ENCODE measurements around the gene RAB26.
A peak's percentile ranks its signal among the peaks of the same experiment; 100 is the strongest.

RAB26 gene

DNA sequence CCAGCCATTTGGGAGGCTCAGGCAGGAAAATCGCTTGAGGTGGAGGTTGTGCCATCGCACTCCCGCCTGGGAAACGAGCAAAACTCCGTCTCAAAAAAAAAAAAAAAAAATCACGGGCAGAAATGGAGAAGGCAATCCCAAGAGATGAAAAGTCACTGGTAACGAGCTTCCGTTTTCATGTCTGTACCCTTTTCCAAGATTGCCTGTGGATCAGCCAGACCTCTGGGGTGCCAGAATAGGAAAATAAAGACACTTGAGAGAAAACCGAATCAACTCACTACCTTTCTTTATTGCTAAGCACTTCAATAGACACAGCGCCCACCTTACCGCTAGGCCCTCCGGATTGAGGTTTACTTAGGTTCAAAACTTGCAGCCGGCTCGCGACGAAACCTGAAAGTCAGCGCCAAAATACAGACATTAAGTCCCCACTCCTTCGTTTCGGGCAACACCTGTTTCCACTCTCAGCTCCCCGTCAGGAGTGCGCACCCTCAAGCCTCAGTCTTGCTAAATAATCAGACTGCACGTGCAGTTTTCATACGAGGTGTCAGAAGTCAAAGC is 6.2 kb downstream of the RAB26 start:
- TF ChIP-seq GATA1 (IDR thresholded peaks at IDR 0.05; ENCODE audit: low read depth, low read length) (no peak), POLR2A (IDR thresholded peaks at IDR 0.05; ENCODE audit: low read length) (no peak)
- no peak for DNase-seq

DNA sequence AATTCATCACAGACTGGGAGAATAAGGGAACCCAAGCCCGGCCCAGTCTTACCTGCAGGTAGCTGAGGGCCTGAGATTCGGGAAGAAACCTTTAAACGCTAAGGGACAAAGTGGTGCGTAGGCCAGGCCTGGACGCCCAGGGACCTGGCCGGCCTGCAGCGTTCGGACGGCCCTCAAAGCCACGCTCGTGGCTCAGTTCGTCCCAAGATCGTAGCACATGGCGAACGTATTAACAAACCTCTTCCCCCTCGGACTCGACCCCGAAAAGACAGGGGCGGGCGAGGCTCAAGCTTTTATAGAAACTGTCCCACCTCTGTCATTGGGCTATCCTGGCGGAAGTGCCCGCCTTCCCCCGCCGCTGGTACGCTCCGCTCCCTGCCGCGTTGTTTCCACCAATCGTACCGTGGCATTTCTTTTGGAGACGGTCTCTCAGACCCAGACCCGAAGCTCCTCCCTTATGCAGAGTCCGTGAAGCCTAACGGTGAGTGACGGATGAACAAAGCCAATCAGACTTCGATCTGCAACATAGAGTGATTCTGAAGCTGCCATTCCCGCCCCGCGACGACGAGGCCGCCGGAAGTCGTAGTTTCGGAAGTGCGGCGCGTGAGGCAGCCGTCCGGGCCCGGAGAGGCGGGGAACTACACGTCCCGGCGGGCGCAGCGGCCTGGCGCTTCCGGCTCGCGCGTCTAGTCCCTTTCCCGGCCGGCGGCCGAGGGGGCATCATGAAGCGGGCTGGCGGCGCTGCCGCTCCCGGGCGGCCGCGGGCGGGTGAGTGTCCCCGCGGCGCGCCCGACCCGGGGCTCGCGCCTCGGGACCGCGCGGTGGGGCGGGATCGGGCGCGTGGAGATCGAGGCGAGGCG is 6.9 kb downstream of the RAB26 start, which contains the start of gene TRAF7:
TSS of gene TRAF7 (plus strand) at position 692 of the 860 bp plus-strand sequence. CDS start 8,139 bp downstream, outside the sequence.
- TF ChIP-seq POLR2A (IDR thresholded peaks at IDR 0.05; ENCODE audit: low read length) (peak; percentile 100), GATA1 (IDR thresholded peaks at IDR 0.05; ENCODE audit: low read depth, low read length) (no peak)
- DNase-seq: peak; percentile 100

DNA sequence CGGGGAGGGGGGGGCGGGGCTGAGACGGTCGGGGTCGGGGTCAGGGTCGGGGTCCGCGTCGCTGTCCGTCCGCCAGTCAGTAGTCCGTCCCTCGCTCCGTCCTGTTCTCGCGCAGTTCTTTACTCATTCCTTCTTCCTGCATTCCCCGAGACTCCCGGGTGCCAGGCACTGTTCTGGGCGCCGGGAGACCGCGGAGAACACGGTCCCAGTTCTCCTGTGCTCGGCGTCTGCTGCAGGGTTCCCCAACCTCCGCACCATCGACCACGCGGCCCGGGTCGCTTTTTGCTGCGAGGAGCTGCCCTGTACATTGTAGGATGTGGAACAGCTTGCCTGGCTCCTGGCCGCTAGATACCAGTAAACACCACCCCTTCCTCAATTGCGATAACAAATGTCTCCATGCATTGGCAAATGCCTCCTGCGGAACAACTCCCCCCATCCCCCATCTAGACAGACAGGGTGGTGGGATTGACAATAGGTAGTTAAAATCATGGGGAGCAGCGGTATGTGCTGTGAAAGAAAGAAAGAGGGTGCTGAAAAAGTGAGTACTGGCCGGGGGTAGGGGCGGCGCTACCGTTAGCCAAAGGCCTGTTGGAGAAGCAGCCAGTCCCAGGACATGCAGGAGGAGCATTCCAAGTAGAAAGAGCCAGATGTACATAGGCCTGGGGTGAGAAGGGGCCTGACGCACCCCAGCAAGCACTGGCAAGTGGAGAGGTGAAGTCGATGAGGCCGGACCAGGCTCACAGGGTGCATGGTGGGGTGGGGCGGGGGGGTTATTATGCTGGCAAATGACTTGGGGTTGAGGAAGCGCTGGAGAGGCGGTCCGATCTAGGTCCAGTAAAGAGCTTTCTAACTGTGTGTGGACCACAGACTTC is 7.8 kb downstream of the RAB26 start:
- DNase-seq: peak; percentile 63 to 66
- no peak for TF ChIP-seq POLR2A (IDR thresholded peaks at IDR 0.05; ENCODE audit: low read length)
- no peak for TF ChIP-seq GATA1 (IDR thresholded peaks at IDR 0.05; ENCODE audit: low read depth, low read length)

DNA sequence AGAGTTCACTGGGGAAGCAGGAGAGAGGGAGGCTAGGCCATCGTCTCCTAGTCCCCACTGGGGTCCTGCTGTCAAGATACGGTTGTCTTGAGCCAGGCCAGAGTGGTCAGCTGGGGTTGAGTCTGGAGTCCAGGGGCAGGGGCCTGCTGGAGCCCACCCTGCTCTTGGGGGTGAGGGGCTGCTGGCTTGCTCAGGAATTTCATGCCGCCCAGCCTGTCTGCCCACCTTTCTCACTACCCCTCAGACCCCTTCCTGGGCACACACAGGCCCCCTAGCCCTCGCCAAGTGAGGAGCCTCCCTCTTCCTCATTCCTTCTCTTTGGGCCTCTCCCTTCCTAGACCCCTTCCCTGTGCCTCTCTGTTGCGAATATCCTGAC is 8.4 kb downstream of the RAB26 start:
- DNase-seq: no peak
- no peak for TF ChIP-seq GATA1 (IDR thresholded peaks at IDR 0.05; ENCODE audit: low read depth, low read length)
- no peak for TF ChIP-seq POLR2A (IDR thresholded peaks at IDR 0.05; ENCODE audit: low read length)

DNA sequence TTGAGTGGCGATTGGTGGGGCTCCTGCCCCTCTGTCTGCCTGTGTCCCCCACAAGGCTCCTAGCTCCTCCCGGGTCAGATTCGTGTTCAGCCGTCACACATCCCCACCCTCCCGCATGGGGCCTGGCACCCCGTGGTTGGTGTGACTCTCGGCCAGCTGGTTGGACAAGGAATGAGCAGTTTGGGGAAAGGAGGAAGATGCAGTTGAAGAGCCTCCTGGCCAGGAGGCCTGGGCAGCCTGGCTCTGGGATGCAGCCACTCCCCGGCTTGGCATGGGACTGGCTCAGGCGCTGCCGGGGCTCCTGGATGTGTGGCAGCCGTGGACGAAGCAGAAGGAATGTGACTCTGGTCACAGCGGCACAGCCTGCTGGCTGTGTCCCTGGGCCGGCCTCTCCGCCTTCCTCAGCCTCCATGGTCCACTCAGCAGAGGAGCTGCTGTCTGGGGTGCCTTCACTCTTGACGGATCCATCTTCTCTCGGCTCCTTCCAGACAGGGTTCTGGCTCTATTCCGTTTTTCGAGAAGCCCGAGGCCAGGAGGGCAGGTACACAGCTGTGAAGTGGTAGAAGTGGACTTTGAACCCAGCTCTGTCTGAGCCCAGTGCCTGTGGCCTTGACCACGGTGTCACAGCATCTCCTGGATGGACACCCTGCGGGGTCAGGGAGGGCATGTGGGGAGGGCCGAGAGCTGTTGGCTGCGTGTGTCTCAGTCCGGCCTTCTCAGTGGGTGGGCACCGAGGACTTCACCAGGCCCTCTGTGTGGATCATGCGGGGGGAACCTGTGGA is 9.2 kb downstream of the RAB26 start:
- no peak for TF ChIP-seq POLR2A (IDR thresholded peaks at IDR 0.05; ENCODE audit: low read length)
- TF ChIP-seq GATA1 (IDR thresholded peaks at IDR 0.05; ENCODE audit: low read depth, low read length): no peak
- no peak for DNase-seq

DNA sequence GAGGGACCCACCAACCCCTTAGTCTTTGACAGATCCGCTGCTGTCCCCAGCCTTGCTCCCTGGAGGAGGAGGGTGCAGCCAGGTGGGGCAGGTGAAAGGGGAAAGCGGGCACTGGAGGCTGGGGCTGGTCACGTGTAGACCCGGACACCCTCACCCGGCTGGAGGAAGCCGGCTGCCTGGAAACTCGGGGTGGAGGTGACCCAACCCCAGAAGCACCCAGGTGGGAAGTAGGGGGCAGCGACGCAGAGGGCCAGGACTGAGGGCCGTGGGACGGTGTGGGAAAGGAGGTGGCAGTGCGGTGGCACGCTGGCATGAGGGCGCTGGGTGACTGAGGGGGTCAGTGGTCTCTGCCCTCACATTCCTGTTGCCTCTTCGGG is 9.8 kb downstream of the RAB26 start:
- DNase-seq: no peak
- TF ChIP-seq GATA1 (IDR thresholded peaks at IDR 0.05; ENCODE audit: low read depth, low read length) (no peak), POLR2A (IDR thresholded peaks at IDR 0.05; ENCODE audit: low read length) (no peak)

DNA sequence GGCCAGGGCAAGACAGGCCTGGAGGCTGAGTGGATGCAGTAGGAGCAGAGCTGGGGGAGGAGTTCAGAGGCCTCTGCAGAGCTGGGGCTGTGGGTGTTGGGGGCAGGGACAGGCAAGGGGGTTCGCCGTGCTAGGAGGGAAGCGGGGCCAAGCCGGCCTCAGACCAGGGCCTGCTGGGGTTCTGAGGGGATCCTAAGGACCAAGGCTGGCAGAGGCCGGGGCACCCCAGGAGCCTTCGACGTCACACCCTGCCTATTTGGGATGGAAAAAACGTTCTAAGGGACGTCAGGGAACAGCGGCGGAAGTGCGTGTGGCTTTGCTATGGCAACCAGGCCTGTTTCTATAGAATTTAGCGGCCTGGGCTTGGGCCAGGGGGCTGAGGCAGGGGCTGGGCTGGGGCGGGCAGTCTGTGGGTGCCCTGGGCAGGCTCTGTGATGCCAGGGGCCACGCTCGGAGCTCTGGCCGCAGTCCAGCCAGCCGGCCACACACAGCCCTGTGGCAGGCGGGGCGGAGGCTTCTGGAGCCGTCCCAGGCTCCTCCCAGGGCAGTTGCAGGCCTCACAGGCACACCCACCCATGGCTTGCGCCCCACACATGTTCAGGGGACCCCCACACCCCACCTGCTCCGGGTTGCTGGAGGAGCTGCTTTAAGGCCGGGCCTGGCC is 10.9 kb downstream of the RAB26 start:
- TF ChIP-seq GATA1 (IDR thresholded peaks at IDR 0.05; ENCODE audit: low read depth, low read length): no peak
- no peak for TF ChIP-seq POLR2A (IDR thresholded peaks at IDR 0.05; ENCODE audit: low read length)
- DNase-seq: peak in 1 of 2 experiments; percentile 34

DNA sequence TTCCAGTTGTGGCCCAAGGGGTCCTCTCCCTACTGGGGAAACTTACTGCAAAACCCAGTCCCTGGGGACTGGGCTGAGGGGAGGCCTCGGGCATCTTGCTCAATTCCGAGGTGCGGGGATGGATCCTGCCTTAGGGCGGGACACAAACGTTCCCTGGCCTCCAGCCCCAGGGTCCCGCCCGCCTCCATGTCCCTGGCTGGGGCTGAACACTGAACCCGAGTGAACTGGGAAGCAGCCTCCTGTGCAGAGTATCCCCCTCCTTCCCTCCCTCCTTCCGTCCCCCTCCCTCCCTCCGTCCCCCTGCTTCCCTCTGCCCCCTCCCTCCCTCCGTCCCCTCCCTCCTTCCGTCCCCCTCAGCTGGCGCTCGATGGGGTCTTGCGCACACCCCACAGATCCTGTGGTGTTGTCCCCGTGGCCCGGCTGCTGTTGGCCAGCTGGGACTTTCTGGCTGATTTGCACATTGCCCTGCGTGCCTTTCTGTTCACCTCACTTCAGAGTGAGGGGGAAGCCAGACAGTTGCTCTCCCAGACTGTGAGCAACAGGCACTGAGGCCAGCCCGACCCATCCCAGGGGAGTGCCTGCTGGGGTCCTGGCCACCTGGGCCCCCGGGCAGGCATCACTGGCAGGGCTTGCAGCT is 12.6 kb downstream of the RAB26 start:
- no peak for DNase-seq
- TF ChIP-seq POLR2A (IDR thresholded peaks at IDR 0.05; ENCODE audit: low read length) (no peak), GATA1 (IDR thresholded peaks at IDR 0.05; ENCODE audit: low read depth, low read length) (no peak)

DNA sequence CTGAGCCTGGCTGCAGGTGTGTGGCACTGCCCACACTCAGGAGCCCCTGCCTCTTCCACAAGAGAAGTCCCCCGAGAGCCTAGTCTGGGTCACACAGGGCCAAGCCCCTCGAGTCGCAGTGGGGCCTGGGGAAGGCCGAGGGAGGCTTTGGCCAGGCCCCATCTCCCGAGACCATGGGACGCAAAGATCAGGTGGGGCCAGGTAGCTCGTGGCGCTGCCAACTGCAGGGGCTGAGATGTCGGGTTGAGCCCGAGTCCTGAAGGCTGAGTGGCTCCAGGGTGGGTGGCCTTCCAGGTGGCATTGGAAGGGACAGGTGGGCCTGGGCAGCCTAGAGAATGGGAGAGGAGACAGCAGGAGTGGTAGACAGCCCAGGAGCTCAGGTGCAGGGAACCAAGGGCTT is 13.5 kb downstream of the RAB26 start:
- no peak for TF ChIP-seq GATA1 (IDR thresholded peaks at IDR 0.05; ENCODE audit: low read depth, low read length)
- no peak for TF ChIP-seq POLR2A (IDR thresholded peaks at IDR 0.05; ENCODE audit: low read length)
- no peak for DNase-seq

DNA sequence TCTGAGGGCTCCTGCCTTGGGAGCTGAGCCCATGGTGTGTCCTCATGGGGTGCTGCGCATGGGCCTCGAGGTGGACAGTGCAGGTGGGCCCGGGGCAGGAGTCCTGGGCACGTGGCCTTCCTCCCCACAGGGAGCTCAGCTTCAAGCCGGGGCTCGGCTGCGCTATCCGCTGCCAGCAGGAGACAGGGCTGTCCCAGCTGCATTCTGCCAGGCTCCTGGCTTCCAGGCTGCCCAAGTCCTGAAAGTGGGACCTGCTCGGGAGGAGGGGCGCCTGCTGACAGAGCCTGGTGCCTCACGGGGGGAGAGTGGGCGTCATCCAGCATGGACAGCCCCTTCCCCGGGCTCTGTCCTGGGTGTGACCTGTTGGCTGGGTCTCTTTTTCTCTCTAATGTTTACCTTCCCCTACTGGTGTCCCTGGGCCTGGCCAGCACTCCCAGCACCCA is 14.3 kb downstream of the RAB26 start:
- no peak for DNase-seq
- no peak for TF ChIP-seq GATA1 (IDR thresholded peaks at IDR 0.05; ENCODE audit: low read depth, low read length)
- no peak for TF ChIP-seq POLR2A (IDR thresholded peaks at IDR 0.05; ENCODE audit: low read length)

DNA sequence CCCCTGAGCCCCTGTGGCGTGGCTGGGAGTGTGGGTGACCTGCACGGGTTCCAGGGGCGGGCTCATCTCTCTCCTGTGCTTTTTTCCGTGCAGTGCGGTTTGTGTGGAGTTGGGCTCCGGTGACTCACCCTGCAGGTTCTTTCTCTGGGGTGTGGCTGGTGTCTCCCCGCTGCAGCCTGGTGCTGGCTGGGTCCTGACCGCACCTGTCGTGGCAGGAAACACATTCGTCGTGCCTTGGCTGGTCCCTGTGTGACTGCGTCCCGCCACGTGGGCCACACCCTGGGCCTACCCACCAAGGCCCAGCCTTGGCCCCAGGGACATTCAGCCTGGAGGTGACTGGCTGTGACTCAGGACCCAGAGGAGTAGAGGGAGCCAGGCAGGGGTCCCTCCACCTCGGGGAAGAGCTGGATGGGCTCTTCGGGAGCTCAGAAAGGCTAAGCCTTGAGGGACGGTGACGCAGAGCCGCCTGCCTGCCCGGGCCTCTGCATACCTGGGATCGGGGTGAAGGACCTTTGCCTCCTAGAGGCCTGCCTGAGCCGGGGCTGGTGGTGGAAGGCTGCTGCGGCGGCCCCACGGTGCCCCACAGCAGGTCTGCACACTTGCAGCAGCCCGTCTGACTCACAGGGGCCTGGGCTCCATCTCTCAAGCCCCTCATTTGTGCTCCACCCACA is 14.9 kb downstream of the RAB26 start:
- no peak for TF ChIP-seq GATA1 (IDR thresholded peaks at IDR 0.05; ENCODE audit: low read depth, low read length)
- no peak for TF ChIP-seq POLR2A (IDR thresholded peaks at IDR 0.05; ENCODE audit: low read length)
- DNase-seq: no peak

DNA sequence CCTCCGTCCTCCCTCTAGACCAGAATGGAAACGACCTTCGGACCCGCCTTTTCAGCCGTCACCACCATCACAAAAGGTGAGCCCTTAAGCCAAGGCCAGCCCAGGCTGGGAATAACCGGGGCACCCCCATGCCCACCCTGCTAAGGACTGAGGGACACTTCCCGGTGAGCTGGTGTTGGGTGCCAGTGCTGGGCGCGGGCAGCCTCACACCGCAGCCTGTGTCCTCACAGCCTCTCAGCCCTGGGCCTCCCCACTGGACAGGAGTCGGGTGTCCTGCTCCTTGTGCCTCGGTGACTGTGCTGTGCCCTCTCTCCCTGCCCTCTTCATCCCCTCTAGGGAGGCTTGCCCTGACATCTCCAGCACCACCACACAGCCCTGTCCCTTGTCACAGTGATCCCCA is 17.4 kb downstream of the RAB26 start:
- no peak for DNase-seq
- no peak for TF ChIP-seq GATA1 (IDR thresholded peaks at IDR 0.05; ENCODE audit: low read depth, low read length)
